CD14-positive monocyte (primary cell): ENCODE data around the gene MIAT. TPM values are rescaled to one million over a fixed set of nuclear protein-coding genes. Genes with fewer than 3 reads are reported as not detected.

Source experiments
- DNase-seq, 3 donors: peaks; one replicate each; pipeline ENCODE4 v3.0.0-alpha.2; 2011 to 2022
- H2AFZ ChIP-seq: 2 replicates; pipeline ENCODE4 v1.6.0; 2012; ENCODE audit warnings: mild to moderate bottlenecking, low read depth, low read length, inconsistent platforms; ENCODE audit not compliant: insufficient read depth, poor library complexity, severe bottlenecking
- H3K27ac ChIP-seq, 2 donors: 1 replicate in 1 of 2; 2 replicates in 1 of 2; pipeline ENCODE4 v1.5.1; 2012 to 2013; ENCODE audit warnings: low read length in 2 of 2, control low read depth in 1 of 2, inconsistent platforms in 1 of 2, low read depth in 1 of 2, mild to moderate bottlenecking in 1 of 2
- H3K27me3 ChIP-seq, 2 donors: one replicate each; pipeline versions ENCODE4 v1.6.0 to v1.6.1; 2011 to 2013; ENCODE audit warnings: low read length in 2 of 2; ENCODE audit not compliant: control insufficient read depth in 2 of 2, insufficient read depth in 2 of 2
- H3K36me3 ChIP-seq, 2 donors: replicated peaks in 1 of 2; 1 replicate in 1 of 2; 2 replicates in 1 of 2; pipeline versions ENCODE4 v1.5.1 to v1.6.1; 2012 to 2013; ENCODE audit warnings: low read length in 2 of 2, control low read depth in 1 of 2, inconsistent platforms in 1 of 2, mild to moderate bottlenecking in 1 of 2; ENCODE audit not compliant: insufficient read depth in 2 of 2, control insufficient read depth in 1 of 2
- H3K4me1 ChIP-seq, 2 donors: 1 replicate in 1 of 2; 2 replicates in 1 of 2; pipeline versions ENCODE4 v1.5.1 to v1.6.1; 2012 to 2013; ENCODE audit warnings: low read length in 2 of 2, control low read depth in 1 of 2, inconsistent platforms in 1 of 2, mild to moderate bottlenecking in 1 of 2, moderate library complexity in 1 of 2; ENCODE audit not compliant: insufficient read depth in 2 of 2, control insufficient read depth in 1 of 2
- H3K4me2 ChIP-seq: replicated peaks from 2 replicates; pipeline ENCODE3; 2012; ENCODE audit warnings: low read length, moderate library complexity, mild to moderate bottlenecking; ENCODE audit not compliant: poor library complexity, severe bottlenecking; ENCODE audit errors: extremely low read depth
- H3K4me3 ChIP-seq, 3 experiments: fragments of 200-600 bp in 1 of 3; sonication (generic) in 1 of 3; replicated peaks in 1 of 3; 1 replicate in 2 of 3; 2 replicates in 1 of 3; pipeline ENCODE4 v1.5.1; 2011 to 2013; ENCODE audit warnings: low read length in 3 of 3, mild to moderate bottlenecking in 3 of 3, control low read depth in 2 of 3, low read depth in 2 of 3, inconsistent platforms in 1 of 3, moderate library complexity in 1 of 3
- H3K79me2 ChIP-seq: 2 replicates; pipeline ENCODE4 v1.6.0; 2012; ENCODE audit warnings: mild to moderate bottlenecking, control low read depth, inconsistent platforms, low read length, moderate library complexity; ENCODE audit not compliant: insufficient read depth
- H3K9ac ChIP-seq: 2 replicates; pipeline ENCODE4 v1.6.0; 2017; ENCODE audit warnings: low read length, mild to moderate bottlenecking; ENCODE audit not compliant: insufficient read depth, poor library complexity, severe bottlenecking
- H3K9me3 ChIP-seq, 2 donors: replicated peaks in 1 of 2; 1 replicate in 1 of 2; 2 replicates in 1 of 2; pipeline versions ENCODE4 v1.5.1 to v1.6.1; 2012 to 2013; ENCODE audit warnings: low read length in 2 of 2, control low read depth in 1 of 2; ENCODE audit not compliant: control insufficient read depth in 1 of 2, insufficient read depth in 1 of 2
- H4K20me1 ChIP-seq: 2 replicates; pipeline ENCODE4 v1.6.0; 2012; ENCODE audit warnings: mild to moderate bottlenecking, low read length, control low read depth, moderate library complexity; ENCODE audit not compliant: insufficient read depth
- H3K27ac Mint-ChIP-seq, 7 donors: one replicate each; pipeline ENCODE4 v1.8.0; 2020; ENCODE audit warnings: mild to moderate bottlenecking in 7 of 7, mixed read lengths in 7 of 7, moderate library complexity in 6 of 7, inconsistent platforms in 2 of 7
- H3K27me3 Mint-ChIP-seq, 3 donors: one replicate each; pipeline ENCODE4 v1.8.0; 2021 to 2022; ENCODE audit warnings: low read depth in 3 of 3, mild to moderate bottlenecking in 3 of 3, mixed read lengths in 3 of 3, moderate library complexity in 3 of 3, inconsistent platforms in 1 of 3
- H3K36me3 Mint-ChIP-seq, 2 donors: one replicate each; pipeline ENCODE4 v1.8.0; 2020; ENCODE audit warnings: mixed read lengths in 2 of 2, inconsistent platforms in 1 of 2, mild to moderate bottlenecking in 1 of 2
- H3K4me1 Mint-ChIP-seq: one replicate; pipeline ENCODE4 v1.8.0; 2020; ENCODE audit warnings: mild to moderate bottlenecking, mixed read lengths
- H3K4me3 Mint-ChIP-seq, 2 donors: one replicate each; pipeline ENCODE4 v1.8.0; 2020; ENCODE audit warnings: mild to moderate bottlenecking in 2 of 2, mixed read lengths in 2 of 2, moderate library complexity in 1 of 2
- H3K9me3 Mint-ChIP-seq, 7 donors: one replicate each; pipeline ENCODE4 v1.8.0; 2020 to 2022; ENCODE audit warnings: mixed read lengths in 7 of 7, mild to moderate bottlenecking in 6 of 7, moderate library complexity in 6 of 7, inconsistent platforms in 2 of 7
- CTCF ChIP-seq: fragments of 200-600 bp; IDR thresholded peaks from one replicate; pipeline ENCODE4 v1.8.0; 2022; ENCODE audit warnings: antibody characterized with exemption, mild to moderate bottlenecking
- WGBS: methylation state at CpG from one replicate; pipeline ENCODE4 v1.1.5; 2013; ENCODE audit warnings: missing lambda C conversion rate; ENCODE audit not compliant: insufficient coverage; 5-methylcytosine and 5-hydroxymethylcytosine counted together
- intact Hi-C, 2 donors: fragments of 100-400 bp; cut with micrococcal nuclease; formaldehyde crosslinking; loops; one replicate each; pipeline versions ENCODE4 v1.15.0 to v1.15.1; 2023
- polyA plus RNA-seq, 3 donors: library from polyadenylated mRNA; depleted of rRNA in 1 of 3; unstranded in 2 of 3; stranded (reverse) in 1 of 3; fragments of 300-500 nt in 2 of 3; fragments of >200 nt in 1 of 3; fragmentation: Illumina TruSeq in 2 of 3; gene quantifications; 1 replicate in 2 of 3; 2 replicates in 1 of 3; pipeline ENCODE4 v1.2.3, GENCODE V29; 2012 to 2021

The MIAT gene
- polyA plus RNA-seq, 3 donors, result 0.02 to 0.17 (median 0.03) TPM

GRCh38 chr22:26660961-26661578 lies 3.7 kb downstream of the MIAT start:
- Histone ChIP-seq H3K9me3 (peaks cover 0 to 3% of the 10 kb centered on the region in 2 donors), H4K20me1 (no peaks in the 10 kb centered on the region), H3K4me1 (peaks cover 27 to 35% of the 10 kb centered on the region in 2 donors), H3K27me3 (peaks cover 18 to 25% of the 10 kb centered on the region in 2 donors), H3K4me2 (no peak overlapping the region), H3K9ac (no peak overlapping the region), H3K4me3 (no peak overlapping the region), H3K27ac (no peak overlapping the region), H2AFZ (no peak overlapping the region), H3K79me2 (no peaks in the 10 kb centered on the region), H3K36me3 (no peaks in the 10 kb centered on the region)
- WGBS, result 100% methylated on average over 3 of the region's 7 CpGs
- Mint-ChIP-seq H3K4me3 (peak overlapping the region in 1 of 2 donors; percentile 10), H3K9me3 (peaks cover 0 to 7% (median 0%) of the 10 kb centered on the region in 7 donors), H3K4me1 (peaks cover 39% of the 10 kb centered on the region), H3K27ac (peak overlapping the region in 1 of 7 donors; percentile 69), H3K36me3 (peaks cover 0 to 2% of the 10 kb centered on the region in 2 donors), H3K27me3 (peaks cover 26 to 43% (median 33%) of the 10 kb centered on the region in 3 donors)
- intact Hi-C loops, result no loop called here
- no peak for TF ChIP-seq CTCF
- no peak for DNase-seq

GRCh38 chr22:26662160-26662559 lies 4.8 kb downstream of the MIAT start:
- peaks cover 23 to 30% of the 10 kb centered on the region in 2 donors for H3K4me1 ChIP-seq
- H4K20me1 ChIP-seq, result no peaks in the 10 kb centered on the region
- Mint-ChIP-seq H3K27ac (peak overlapping the region in 1 of 7 donors; percentile 77), H3K4me1 (peaks cover 35% of the 10 kb centered on the region), H3K4me3 (no peak overlapping the region), H3K27me3 (peaks cover 17 to 33% (median 22%) of the 10 kb centered on the region in 3 donors), H3K36me3 (peaks cover 0 to 2% of the 10 kb centered on the region in 2 donors), H3K9me3 (peaks cover 0 to 5% (median 0%) of the 10 kb centered on the region in 7 donors)
- H3K36me3 ChIP-seq, result no peaks in the 10 kb centered on the region
- intact Hi-C loops, result no loop called here
- H3K4me3 ChIP-seq, result no peak overlapping the region
- 100% methylated on average over 1 of the region's 2 CpGs for WGBS
- H3K27me3 ChIP-seq, result peaks cover 12 to 16% of the 10 kb centered on the region in 2 donors
- H3K9me3 ChIP-seq, result peaks cover 0 to 3% of the 10 kb centered on the region in 2 donors
- H2AFZ ChIP-seq, result no peak overlapping the region
- TF ChIP-seq CTCF, result no peak
- no peaks in the 10 kb centered on the region for H3K79me2 ChIP-seq
- H3K9ac ChIP-seq, result no peak overlapping the region
- H3K4me2 ChIP-seq, result no peak overlapping the region
- H3K27ac ChIP-seq, result no peak overlapping the region
- DNase-seq, result no peak
